HepG2 (cell line): ENCODE results near the gene MTOR.

Experiments used
- ATF1 ChIP-seq: IDR thresholded peaks from 2 replicates; pipeline ENCODE4 v1.6.1; 2016; ENCODE audit warnings: mild to moderate bottlenecking, control low read depth
- CTCF ChIP-seq: sonication (generic); formaldehyde crosslinking; IDR thresholded peaks from 2 replicates; pipeline ENCODE4 v1.5.0; 2020; ENCODE audit warnings: mild to moderate bottlenecking, missing genetic modification reagents, moderate library complexity
- NPAS2 ChIP-seq: sonication (generic); formaldehyde crosslinking; IDR thresholded peaks from 2 replicates; pipeline ENCODE4 v1.8.0; 2022; ENCODE audit warnings: mild to moderate bottlenecking, missing genetic modification reagents, borderline replicate concordance
- POLR2A ChIP-seq, 2 experiments: IDR thresholded peaks; 2 replicates each; pipeline ENCODE4 v1.6.1; 2011; ENCODE audit warnings: low read depth in 2 of 2, low read length in 2 of 2, mild to moderate bottlenecking in 1 of 2, moderate library complexity in 1 of 2; ENCODE audit not compliant: insufficient read depth in 1 of 2
- SIN3B ChIP-seq: fragments of 150-350 bp; IDR thresholded peaks from 2 replicates; pipeline ENCODE4 v1.6.1; 2014; ENCODE audit warnings: low read length
- SP1 ChIP-seq, 2 experiments: fragments of 450-650 bp in 1 of 2; sonication (generic) in 1 of 2; formaldehyde crosslinking in 1 of 2; IDR thresholded peaks; 2 replicates each; pipeline versions ENCODE4 v1.4.0 to v1.6.1; 2016 to 2020; ENCODE audit warnings: missing genetic modification reagents in 1 of 2
- USF2 ChIP-seq, 2 experiments: sonication (generic) in 1 of 2; formaldehyde crosslinking in 1 of 2; IDR thresholded peaks; 2 replicates each; pipeline versions ENCODE4 v1.5.1 to v1.6.1; 2011 to 2020; ENCODE audit warnings: borderline replicate concordance in 1 of 2, low read depth in 1 of 2, low read length in 1 of 2, mild to moderate bottlenecking in 1 of 2, missing genetic modification reagents in 1 of 2, moderate library complexity in 1 of 2
- ZFP91 ChIP-seq: sonication (generic); formaldehyde crosslinking; IDR thresholded peaks from 2 replicates; pipeline ENCODE4 v1.9.0; 2022; ENCODE audit warnings: missing genetic modification reagents, mild to moderate bottlenecking, borderline replicate concordance

GRCh38 chr1:11215381-11216005 lies 46.9 kb downstream of the MTOR start:
- no peak for TF ChIP-seq CTCF (CRISPR knock-in tag)
- no peak for TF ChIP-seq ZFP91 (CRISPR knock-in tag)
- no peak for TF ChIP-seq USF2 (IDR thresholded peaks at IDR 0.05; ENCODE audit: low read depth, low read length)
- no peak for TF ChIP-seq USF2 (CRISPR knock-in tag; IDR thresholded peaks at IDR 0.05; ENCODE audit: borderline replicate concordance)
- TF ChIP-seq SP1 (IDR thresholded peaks at IDR 0.05), result no peak
- no peak for TF ChIP-seq SP1 (CRISPR knock-in tag; IDR thresholded peaks at IDR 0.05)
- TF ChIP-seq POLR2A (IDR thresholded peaks at IDR 0.05; ENCODE audit: insufficient read depth in 1 of 2, low read depth in 2 of 2, low read length in 2 of 2), result no peak
- TF ChIP-seq NPAS2 (CRISPR knock-in tag), result no peak
- no peak for TF ChIP-seq SIN3B
- TF ChIP-seq ATF1 (CRISPR knock-in tag), result no peak
